Small intestine (tissue), 7 donors: ENCODE results near the gene GLIS1. TPM values are rescaled to one million over a fixed set of nuclear protein-coding genes. Genes with fewer than 3 reads are reported as not detected.
A peak's percentile ranks its signal among the peaks of the same experiment; 100 is the strongest.

Source experiments
- DNase-seq, 2 donors: peaks; one replicate each; pipeline versions ENCODE4 v3.0.0 to v3.0.0-alpha.2; 2013
- FAIRE-seq: peaks from 2 replicates; lab custom pipeline; 2012; peaks lifted over from hg19 to GRCh38; lab: Jason Lieb, UNC
- H3K27ac ChIP-seq, 3 donors: one replicate each; pipeline ENCODE4 v1.5.1; 2013; ENCODE audit warnings: low read length in 2 of 3, mild to moderate bottlenecking in 2 of 3, control low read depth in 1 of 3, inconsistent platforms in 1 of 3, low read depth in 1 of 3, moderate library complexity in 1 of 3
- H3K27me3 ChIP-seq, 3 donors: one replicate each; pipeline ENCODE4 v1.6.1; 2013; ENCODE audit warnings: low read length in 3 of 3, inconsistent platforms in 1 of 3; ENCODE audit not compliant: control insufficient read depth in 3 of 3, insufficient read depth in 3 of 3
- H3K36me3 ChIP-seq, 3 donors: one replicate each; pipeline ENCODE4 v1.6.1; 2013; ENCODE audit warnings: low read length in 3 of 3, inconsistent platforms in 1 of 3, low read depth in 1 of 3, mild to moderate bottlenecking in 1 of 3, moderate library complexity in 1 of 3; ENCODE audit not compliant: control insufficient read depth in 3 of 3, insufficient read depth in 2 of 3
- H3K4me1 ChIP-seq, 3 donors: one replicate each; pipeline ENCODE4 v1.6.1; 2013; ENCODE audit warnings: low read length in 2 of 3, inconsistent platforms in 1 of 3, low read depth in 1 of 3, mild to moderate bottlenecking in 1 of 3, moderate library complexity in 1 of 3; ENCODE audit not compliant: control insufficient read depth in 3 of 3, insufficient read depth in 2 of 3
- H3K4me3 ChIP-seq, 3 donors: one replicate each; pipeline ENCODE4 v1.5.1; 2013; ENCODE audit warnings: low read length in 3 of 3, control low read depth in 1 of 3, inconsistent platforms in 1 of 3, low read depth in 1 of 3, mild to moderate bottlenecking in 1 of 3, moderate library complexity in 1 of 3
- H3K9me3 ChIP-seq, 2 donors: one replicate each; pipeline ENCODE4 v1.6.1; 2013; ENCODE audit warnings: low read depth in 1 of 2, low read length in 1 of 2; ENCODE audit not compliant: control insufficient read depth in 2 of 2, insufficient read depth in 1 of 2
- WGBS, 3 donors: extraction: QIAGEN DNeasy Blood & Tissue Kit; methylation state at CpG; one replicate each; pipeline ENCODE4 v1.1.7; 2013; 5-methylcytosine and 5-hydroxymethylcytosine counted together
- polyA plus RNA-seq, 4 donors: library from polyadenylated mRNA; stranded (reverse) in 3 of 4; unstranded in 1 of 4; fragments of 200-250 nt in 3 of 4; fragments of 120-200 nt in 1 of 4; gene quantifications; one replicate each; pipeline versions ENCODE4 v1.2.1 to v1.2.3, GENCODE V29; 2013
- donor health status: healthy with polysubstance abuse.
- donor health status: control.
- donor health status: control.
- donor health status: Bipolar disorder and iron deficiency.
- donor health status: healthy.

GLIS1 gene
- polyA plus RNA-seq, 4 donors = 0.19 to 0.50 TPM; not detected in 2

GRCh38 chr1:53639996-53640700 is 98.8 kb downstream of the GLIS1 start:
- no peaks in the 10 kb centered on the region for H3K4me1 ChIP-seq
- no peak overlapping the region for H3K27ac ChIP-seq
- FAIRE-seq = no peak
- no peak overlapping the region for H3K4me3 ChIP-seq
- DNase-seq = no peak
- no peaks in the 10 kb centered on the region for H3K27me3 ChIP-seq
- no peaks in the 10 kb centered on the region for H3K9me3 ChIP-seq
- no peaks in the 10 kb centered on the region for H3K36me3 ChIP-seq
- 78 to 84% (median 84%) methylated on average over 4 of the region's 4 CpGs for WGBS, 3 donors

- 37 to 56% (median 51%) methylated on average over 16 of the region's 16 CpGs for WGBS, 3 donors
- DNase-seq = peak in 1 of 2 donors; percentile 13
- Histone ChIP-seq H3K9me3 (no peaks in the 10 kb centered on the region), H3K27me3 (peaks cover 0 to 1% (median 0%) of the 10 kb centered on the region in 3 donors), H3K4me1 (no peaks in the 10 kb centered on the region), H3K36me3 (no peaks in the 10 kb centered on the region), H3K4me3 (no peak overlapping the region), H3K27ac (no peak overlapping the region)
- no peak for FAIRE-seq
Measured at GRCh38 chr1:53639251-53639763, 99.7 kb downstream of the GLIS1 start.

- H3K36me3 ChIP-seq = no peaks in the 10 kb centered on the region
- H3K4me3 ChIP-seq = no peak overlapping the region
- peaks cover 0 to 2% (median 1%) of the 10 kb centered on the region in 3 donors for H3K27me3 ChIP-seq
- 76 to 83% (median 82%) methylated on average over 7 to 8 of the region's 8 CpGs for WGBS, 3 donors
- H3K9me3 ChIP-seq = no peaks in the 10 kb centered on the region
- DNase-seq = no peak
- no peak for FAIRE-seq
- no peaks in the 10 kb centered on the region for H3K4me1 ChIP-seq
- H3K27ac ChIP-seq = no peak overlapping the region
Measured at GRCh38 chr1:53638360-53639035, 100.5 kb downstream of the GLIS1 start.

GRCh38 chr1:53637511-53638359 is 101.2 kb downstream of the GLIS1 start:
- H3K36me3 ChIP-seq = no peaks in the 10 kb centered on the region
- no peaks in the 10 kb centered on the region for H3K9me3 ChIP-seq
- FAIRE-seq (no peak), DNase-seq (no peak)
- no peak overlapping the region for H3K4me3 ChIP-seq
- no peak overlapping the region for H3K27ac ChIP-seq
- H3K27me3 ChIP-seq = peaks cover 0 to 2% (median 1%) of the 10 kb centered on the region in 3 donors
- H3K4me1 ChIP-seq = no peaks in the 10 kb centered on the region
- WGBS, 3 donors = 75 to 80% (median 79%) methylated on average over 14 of the region's 14 CpGs

GRCh38 chr1:53636621-53637171 is 102.3 kb downstream of the GLIS1 start:
- 84 to 88% (median 85%) methylated on average over 11 of the region's 11 CpGs for WGBS, 3 donors
- no peaks in the 10 kb centered on the region for H3K36me3 ChIP-seq
- no peak for FAIRE-seq
- no peaks in the 10 kb centered on the region for H3K4me1 ChIP-seq
- no peak overlapping the region for H3K27ac ChIP-seq
- no peaks in the 10 kb centered on the region for H3K9me3 ChIP-seq
- H3K27me3 ChIP-seq = peaks cover 0 to 2% (median 1%) of the 10 kb centered on the region in 3 donors
- H3K4me3 ChIP-seq = no peak overlapping the region
- DNase-seq = no peak

- WGBS, 3 donors = 79 to 89% (median 85%) methylated on average over 10 of the region's 10 CpGs
- FAIRE-seq (no peak), DNase-seq (no peak)
- Histone ChIP-seq H3K36me3 (no peaks in the 10 kb centered on the region), H3K27me3 (peaks cover 0 to 2% (median 1%) of the 10 kb centered on the region in 3 donors), H3K4me1 (no peaks in the 10 kb centered on the region), H3K9me3 (no peaks in the 10 kb centered on the region), H3K27ac (no peak overlapping the region), H3K4me3 (no peak overlapping the region)
Measured at GRCh38 chr1:53634571-53634979, 104.4 kb downstream of the GLIS1 start.

GRCh38 chr1:53633073-53633704 is 105.8 kb downstream of the GLIS1 start:
- FAIRE-seq = no peak
- no peaks in the 10 kb centered on the region for H3K9me3 ChIP-seq
- H3K4me3 ChIP-seq = no peak overlapping the region
- WGBS, 3 donors = 89 to 93% (median 91%) methylated on average over 13 of the region's 13 CpGs
- DNase-seq = no peak
- H3K27ac ChIP-seq = no peak overlapping the region
- H3K27me3 ChIP-seq = peaks cover 0 to 2% (median 1%) of the 10 kb centered on the region in 3 donors
- no peaks in the 10 kb centered on the region for H3K36me3 ChIP-seq
- no peaks in the 10 kb centered on the region for H3K4me1 ChIP-seq
